SIG-M5 (cell line): ENCODE results near the gene STARD8.
"Not testable (repeated sequence)": the region's sequence is repeated elsewhere in the genome, so short reads cannot be mapped to it uniquely, and the experiment has no call there.

Experiments used
- DNase-seq: peaks from one replicate; lab custom pipeline; 2025; lab: John Stamatoyannopoulos, UW

The STARD8 gene

DNA sequence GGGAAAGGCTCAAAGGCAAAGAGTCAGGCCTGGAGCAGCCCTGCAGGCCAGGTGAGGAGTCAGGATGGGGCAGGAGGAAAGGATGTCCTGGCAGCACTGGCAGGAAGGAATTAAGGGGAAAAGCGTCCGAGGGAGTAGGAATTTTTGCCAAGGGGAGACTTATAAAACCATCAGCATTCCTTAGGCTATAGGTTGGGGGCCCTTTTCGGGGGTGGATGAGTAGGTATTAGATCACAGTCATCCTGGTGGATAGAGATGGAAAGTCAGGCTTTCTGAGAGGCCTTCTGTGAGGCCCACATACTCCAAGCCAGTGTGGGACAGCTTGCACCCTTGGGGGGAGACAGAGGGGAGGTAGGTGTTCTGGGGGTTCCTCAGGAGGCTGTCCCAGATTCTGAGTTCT lies 12.3 kb downstream of the STARD8 start:
- no peak for DNase-seq

DNA sequence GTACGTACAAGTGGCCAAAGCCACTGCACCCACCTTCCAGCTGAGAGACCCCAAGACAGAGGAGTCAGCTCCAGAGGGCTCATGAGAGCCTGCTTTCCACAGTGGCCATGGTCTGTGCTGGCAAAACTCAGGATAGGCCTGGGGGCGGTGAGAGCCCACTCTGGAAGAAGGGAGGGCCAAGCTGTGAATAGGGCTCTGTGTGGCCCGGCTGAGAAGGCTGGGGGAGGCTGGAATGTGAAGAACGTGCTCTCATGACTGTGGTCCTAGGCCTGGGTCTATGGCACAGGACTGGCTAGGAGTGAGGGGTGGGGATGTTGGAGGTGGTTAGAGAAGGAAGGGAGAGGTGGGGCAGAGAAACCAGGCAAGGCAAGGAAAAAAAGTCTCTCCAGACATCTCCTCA lies 13.3 kb downstream of the STARD8 start:
- DNase-seq: no peak

DNA sequence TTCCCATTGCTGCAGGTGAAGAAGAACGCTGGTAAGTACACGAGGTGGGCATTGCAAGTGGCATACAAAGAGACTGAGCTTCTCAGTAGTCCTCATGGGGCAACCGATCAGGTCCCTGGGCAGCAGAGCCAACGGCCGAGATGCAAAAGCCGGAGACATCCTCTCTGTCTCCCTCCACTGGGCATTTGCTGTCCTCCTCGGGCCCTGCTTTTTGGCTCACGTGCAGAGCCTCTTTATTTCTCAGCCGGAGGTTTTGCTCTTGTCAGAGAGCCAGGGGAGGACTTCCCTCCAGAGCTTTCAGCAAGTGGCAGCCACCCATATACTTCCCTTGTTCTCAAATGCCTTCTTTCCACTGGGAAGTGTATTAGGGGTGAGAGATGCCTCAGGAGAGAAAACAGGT lies 18.0 kb downstream of the STARD8 start:
- DNase-seq: no peak

DNA sequence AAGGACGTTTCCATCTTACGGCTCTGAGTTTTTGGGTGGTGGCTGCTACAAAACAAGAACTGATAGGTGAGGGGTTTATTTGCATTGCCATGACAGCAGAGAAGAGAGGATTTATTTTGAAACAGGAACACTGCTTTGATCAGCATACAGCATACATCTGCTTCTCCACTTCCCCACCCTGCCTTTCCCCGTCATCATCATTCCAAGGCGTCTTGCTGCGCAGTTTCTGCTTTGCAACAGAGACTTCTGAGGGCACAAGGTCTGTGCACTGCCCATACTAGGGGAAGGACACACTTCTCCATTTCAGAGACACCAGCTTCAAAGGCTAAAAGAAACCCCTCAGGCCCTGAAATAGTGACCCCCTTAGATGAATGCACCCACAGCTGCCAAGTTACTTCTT lies 19.1 kb downstream of the STARD8 start:
- no peak for DNase-seq

DNA sequence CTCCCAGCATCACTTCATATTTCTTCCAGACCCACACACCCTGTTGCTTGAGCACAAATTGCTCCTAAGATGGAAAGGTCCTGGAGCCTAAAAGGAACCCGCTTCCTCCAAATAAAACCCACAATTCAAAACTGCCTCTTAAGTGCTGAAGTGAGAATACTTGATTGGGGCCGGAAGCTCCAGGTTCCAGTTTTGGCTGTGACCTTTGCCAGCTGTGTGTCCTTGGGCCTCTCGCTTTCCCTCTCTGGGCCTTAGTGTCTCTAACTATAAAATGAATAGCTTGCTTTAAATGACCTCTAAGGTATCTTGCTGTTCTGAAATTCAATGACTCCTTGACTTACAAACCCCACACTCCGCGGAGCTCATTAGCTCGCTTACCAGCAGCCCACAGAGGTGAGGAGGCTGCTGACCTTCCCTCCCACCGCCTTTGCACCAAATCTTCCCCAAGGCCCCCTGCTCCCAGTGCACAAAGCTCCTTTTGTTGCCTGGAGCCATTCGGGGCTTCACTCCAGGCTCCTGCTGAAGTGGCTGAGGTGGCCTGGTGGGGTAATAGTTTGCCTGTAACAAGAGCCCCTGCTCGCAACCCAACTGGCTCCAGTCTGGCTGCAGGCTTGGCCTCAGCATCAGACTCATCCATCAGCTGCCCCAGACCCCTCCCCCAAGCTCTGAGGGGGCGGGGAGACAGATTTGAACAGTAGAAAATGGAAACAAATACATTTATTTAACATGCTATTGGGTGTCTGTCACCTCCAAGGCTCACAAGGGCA lies 21.8 kb downstream of the STARD8 start:
- DNase-seq: no peak

DNA sequence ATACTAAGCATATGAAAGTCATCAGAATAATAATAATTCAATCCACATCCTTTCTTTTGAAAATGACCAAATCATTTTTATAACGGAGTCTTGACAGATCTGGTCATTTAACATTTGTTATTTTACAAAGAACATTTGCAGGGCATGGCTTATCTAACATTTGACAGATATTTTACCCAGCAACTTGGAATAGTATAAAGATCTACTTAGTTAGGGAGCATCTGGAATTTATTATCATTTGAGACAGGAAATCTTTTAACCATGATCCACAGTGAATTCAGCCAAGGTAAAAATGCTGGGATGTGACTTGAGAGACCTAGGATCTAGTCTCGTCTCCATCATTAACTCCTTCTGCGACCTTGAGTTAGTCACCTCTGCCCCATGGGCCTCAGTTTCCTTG lies 22.4 kb downstream of the STARD8 start:
- no peak for DNase-seq

DNA sequence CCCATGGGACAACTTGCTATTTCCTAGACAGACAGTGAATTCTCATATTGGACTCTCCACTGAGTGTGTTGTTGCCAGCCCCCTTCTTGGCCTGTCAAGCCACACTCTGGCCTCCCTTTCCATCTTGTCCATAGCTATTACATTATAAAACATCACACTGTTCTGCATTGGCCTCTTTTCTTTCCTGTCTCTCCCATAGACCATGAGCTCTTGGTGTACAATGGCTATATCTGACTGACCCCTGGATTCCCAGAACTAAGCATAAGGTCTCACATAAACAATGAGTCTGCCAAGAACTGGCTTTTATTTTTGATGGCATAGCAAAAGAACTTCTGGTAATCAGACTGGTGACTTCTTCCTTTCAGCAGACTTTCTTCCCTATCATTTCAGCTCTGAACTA lies 23.8 kb downstream of the STARD8 start:
- DNase-seq: no peak

DNA sequence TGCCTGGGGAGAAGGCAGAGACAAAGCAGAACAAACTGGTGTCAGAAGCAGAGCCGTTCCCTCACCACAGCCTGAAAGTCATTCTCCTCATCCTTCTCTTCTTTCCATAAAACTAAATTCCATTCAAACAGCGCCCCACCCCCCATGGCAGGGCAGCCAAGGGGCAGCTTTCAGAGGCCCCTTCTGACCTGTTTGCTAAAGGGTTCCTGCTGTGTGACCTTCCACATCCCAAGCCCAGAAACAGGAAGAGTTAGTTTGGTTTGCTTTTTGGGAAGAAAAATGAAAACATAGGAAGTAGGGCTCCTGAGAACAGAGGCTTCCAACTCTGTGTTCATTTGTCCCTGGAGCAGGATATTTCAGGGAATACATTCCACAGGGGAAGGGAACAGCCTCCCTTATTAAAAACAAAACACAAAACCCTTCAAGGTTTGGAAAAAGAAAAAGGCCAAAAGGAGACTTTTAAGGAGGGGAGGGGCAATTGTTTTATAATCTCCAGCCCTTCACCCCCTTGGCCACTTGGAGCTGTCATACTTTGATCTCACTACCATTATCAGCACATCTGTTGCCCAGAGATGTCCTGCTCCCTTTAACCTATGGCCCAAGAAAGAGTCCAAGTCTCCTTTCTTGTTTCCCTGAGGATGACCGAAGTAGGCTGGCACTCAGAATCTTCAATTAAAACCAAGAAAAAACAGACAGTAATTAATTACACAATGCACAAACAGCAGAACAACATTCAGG lies 25.3 kb downstream of the STARD8 start:
- no peak for DNase-seq

DNA sequence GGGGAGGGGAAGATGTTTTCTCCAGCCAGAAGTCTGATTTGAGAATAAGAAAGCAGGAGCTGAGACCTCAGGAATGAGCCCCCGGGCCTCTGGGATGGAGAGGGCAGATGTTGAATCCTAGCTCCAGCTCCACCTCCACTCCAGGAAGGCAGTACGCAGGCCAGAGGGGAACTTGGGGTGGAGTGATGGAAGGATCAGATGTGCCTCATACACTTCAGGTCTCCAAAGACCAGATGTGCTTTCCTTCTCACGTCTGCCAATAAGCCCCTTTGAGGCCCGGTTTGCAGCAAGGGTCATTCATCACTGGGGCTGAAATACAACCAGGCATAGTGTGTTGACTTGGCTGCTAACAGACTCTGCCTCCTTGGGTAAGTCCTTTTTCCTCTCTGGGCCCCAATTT lies 28.1 kb downstream of the STARD8 start:
- no peak for DNase-seq

DNA sequence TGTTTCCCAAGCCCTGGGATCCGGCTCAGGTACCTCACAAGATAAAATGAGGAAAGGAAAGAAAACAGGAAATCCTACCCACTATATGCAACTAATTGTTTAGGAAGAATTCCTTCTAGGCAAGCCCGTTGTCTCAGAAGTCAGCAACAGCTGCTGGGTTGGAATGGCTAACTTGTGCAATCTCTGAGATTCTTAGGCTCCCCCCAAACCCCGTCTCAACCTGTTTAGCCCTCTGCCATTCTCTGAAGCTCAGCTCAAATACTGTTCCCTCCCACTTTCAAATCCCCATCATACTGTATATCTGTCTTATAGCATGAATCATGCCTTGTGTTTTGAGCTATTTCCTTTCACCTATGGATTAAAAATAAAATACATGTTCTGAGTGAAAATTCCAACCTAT lies 28.9 kb downstream of the STARD8 start:
- no peak for DNase-seq

DNA sequence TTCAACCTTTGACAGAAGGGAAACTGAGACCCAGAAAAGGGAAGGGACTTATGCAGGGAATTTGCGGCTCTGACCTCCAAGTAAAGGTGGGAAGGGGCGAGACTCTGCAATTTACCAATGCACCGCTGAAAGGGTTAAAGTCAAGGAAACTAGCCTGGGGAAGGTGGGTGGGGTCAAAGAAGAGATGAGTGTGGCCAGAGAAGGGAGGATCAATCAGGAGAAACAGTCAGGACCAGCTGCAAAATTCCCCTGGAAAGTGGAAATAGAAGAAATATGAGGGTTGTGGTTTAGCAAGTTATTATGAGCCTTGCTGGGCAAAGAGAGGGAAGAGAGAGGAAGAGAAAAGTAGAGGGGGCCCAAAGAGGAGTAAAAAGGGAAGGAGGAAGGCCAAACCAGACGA lies 30.5 kb downstream of the STARD8 start:
- no peak for DNase-seq

DNA sequence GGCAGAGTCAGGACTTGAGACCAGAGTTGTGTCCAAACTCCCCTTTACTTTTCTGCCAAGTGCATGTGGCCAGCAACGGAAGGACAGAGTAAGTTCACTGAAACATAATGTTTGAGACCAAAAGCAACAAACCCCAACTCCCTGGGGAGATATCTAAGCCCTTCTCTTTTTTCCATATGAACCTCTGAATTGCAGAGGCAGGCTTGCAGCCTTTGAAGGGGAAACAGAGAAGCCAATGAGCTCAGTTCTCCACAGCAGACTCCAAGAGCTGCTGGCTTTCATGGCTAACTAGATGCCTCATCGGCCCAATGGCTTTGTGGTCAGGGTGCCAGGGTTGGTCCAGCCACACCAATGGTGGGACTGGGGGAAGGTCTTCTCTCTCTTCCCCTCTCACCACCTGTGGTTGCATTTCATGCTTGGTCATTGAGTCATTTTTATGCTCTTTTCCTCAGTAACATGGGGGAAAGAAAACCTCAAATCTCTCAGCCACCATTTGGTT lies 34.0 kb downstream of the STARD8 start:
- DNase-seq: no peak

DNA sequence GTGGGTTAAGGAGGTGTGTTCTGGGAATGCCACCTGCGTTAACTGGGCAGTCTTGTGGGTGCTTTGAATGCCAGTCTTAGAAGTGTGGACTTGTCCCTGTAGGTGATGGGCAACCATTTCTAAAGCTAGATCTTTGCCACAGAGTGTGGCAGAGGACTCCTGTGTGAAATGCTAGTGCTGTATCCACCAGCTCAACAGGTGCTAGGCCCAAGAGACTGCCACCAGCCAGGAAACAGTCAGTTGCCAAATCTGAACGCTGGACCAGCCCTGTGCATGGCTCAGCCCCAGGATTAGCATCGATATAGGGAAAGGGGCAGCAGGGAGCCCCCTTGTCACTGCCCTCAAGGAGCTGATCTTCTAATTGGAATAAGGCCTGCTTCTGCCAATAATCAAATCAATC lies 35.3 kb downstream of the STARD8 start:
- no peak for DNase-seq

DNA sequence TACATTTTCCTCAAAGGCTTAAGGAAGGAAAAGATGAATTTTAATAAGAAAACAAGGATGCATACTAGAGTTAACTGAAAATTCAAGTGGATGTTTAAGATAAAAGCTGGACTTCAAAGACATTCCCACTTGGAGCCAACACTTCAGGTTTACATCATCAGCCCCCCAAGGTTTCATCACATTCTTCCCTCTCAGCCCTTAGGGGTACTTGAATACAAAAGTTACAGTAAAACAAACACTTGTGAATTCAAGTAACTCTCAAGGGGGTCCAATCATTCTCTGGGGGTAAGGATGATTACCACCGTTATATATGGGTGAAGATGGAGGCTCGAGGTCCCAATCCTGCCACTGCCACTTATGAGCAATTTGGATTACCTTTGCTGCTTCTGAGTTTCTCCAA lies 36.1 kb downstream of the STARD8 start:
- DNase-seq: no peak

DNA sequence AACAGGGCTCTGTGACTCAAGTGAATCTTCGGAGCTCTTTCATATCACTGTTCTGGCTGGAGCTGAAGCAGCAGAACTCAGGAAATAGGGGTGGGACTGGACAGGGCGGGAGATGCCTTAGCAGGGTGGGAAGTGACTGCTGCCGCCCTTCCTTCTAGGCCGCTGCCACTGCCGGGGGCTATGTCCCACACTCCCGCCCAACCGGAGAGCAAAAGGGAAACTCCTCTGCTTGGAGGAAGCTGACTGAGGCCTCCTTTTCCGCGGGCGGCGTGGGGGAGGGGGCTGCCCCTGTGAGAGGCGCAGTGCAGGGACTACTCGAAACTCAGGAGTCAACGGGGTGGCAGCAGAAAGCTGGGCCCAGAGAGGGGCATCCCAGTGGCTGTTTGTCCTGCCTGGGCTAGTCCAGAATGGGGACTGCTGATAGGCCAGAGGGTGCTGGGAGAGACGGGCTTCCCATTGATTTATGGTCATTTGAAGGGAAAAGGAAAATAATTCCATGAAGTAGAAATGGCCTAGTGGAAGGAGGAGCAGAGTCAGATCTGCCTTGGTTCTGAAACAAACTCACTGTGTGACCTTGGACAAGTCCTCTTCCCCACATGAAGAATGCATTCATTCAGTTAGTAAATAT lies 36.9 kb downstream of the STARD8 start:
- DNase-seq: no peak

DNA sequence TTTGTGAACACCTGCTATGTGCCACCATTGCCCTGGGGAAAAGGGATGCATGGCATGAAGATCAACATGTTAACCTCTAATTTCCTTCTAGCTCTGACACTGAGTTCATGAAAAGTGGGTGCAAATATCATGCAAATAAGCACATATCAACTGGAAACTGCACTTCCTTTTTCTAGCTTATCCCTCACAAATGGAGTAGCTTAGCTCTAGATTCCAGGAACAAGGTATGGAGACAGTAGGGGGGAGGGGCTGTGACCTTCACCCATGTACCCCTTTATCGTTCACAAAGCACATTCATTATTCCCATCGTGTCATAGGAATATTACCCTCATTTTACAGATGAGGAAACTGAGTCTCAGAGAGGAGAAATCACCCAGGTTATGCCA lies 37.4 kb downstream of the STARD8 start:
- no peak for DNase-seq

DNA sequence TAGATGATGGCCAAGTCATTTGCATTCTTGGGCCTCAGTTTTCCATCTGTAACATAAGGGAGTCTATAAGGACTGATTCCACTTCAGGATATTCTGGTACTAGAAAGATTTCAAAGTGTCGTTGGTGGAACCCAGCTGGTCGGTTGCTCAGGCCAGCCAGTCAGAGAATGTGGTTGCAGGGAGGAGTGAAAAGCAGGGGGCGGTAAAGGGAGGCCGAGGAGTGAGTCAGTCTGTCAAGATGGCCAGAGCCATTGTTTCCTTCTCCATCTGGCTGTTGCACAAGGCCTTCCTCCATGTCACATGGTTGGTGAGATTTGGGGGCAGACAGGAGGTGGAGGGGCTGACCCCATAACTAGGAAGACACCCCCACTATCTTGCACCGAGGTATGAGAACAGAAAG lies 38.2 kb downstream of the STARD8 start:
- DNase-seq: no peak

DNA sequence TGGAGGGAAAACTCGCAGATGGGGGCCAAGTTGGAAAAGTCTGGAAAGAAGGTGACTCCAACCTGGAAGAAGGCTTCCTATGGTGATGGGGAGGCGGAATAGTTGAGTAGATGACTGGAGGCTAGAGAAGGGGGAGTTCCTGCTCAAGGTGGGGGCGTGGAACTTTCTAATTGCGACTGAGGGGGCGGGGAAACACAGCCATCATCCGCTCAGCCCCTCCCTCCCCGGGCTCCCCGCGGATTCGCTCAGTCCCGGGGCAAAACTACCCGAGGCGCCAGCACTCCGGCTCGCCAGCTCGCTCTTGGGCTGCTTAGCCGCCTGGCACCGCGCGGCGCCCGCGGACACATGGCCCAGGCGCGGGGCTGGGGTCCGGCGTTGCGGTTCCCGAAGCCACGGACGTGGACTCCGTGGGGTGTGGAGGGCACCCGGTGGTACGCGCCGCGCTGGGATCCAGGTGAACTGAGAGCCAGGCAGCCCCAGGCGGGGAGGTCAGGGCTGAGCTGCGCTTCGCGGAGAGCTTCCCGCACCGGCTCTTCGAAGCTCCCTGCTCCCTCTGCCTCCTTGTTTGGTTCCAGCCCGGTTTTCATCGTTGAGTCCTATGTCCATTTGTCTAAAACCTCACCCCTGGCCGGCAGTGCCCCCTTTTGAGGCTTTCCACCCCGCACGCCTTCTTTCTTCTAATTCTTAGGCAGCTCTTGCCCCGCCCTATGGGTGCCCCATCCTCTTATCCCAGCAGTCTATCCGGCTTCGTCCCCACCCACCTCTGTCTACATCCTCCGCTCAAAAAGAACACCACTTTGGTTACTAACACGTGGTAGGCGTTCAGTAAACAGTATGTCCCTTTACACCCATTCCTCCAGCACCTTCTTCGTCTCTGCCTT lies 38.9 kb downstream of the STARD8 start:
- DNase-seq: no peak

DNA sequence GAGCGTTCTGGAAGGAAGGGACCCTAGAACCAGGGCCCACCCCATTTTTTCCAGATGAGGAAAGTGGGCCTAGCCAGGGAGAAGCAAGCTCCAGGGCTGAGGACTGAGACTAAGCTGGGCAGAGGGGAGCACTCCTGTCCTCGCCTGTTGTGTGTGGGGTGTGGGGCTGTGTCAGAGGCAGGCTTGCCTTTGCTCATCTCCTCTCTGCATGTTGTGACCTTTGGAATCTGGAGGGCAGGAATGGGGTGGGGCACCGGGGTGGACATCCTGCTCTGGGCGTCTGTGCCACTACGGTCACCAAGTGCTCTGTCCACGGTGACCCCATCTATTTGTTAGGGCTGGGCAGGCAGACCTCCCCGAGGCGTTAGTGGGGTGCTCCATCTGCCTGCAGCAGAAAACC lies 41.5 kb downstream of the STARD8 start:
- not testable (repeated sequence) for DNase-seq

DNA sequence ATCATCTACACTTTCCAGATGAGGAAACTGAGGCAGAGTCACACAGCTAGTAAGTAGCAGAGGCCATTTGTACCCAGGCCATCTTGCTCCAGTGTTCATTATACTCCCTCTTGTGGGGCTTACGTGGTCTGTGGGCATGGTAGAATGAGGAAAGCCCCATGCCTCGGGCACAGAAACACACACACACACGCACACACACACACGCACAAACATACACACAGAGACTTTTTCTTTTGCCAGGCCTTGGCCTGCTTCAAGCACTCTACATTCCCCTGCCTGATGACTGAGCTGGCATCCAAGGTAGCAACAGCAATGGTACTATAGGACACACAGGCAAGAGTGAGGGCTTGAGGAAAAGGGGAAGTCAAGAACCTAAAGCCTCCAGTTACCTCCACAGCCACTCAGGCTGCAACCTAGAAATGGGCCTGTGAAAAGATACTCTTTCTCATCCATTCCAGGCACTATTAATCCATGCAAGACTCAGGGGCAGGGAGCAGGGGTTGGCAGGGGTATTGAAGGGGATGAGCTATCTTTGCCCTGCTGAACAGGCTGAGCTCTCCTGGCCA lies 43.6 kb downstream of the STARD8 start:
- DNase-seq: no peak

DNA sequence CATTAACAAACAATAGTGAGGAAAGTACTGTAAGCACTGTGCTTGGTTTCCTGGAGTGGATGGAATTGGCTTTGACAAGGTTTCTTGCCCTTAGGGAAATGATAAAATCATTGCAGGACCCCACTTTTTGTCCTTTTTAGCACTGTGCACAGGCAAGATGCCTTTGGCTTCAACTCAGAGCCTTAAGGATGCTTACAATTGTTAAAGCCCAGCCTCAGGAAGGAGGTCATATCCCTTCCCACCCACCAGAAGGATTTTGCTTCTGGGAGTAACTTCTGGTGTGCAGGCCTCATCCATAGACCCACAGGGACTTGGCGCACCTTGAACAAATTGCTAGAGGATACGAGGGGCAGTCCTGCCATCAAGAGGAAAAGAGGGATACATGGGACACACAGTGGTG lies 44.5 kb downstream of the STARD8 start:
- DNase-seq: no peak

DNA sequence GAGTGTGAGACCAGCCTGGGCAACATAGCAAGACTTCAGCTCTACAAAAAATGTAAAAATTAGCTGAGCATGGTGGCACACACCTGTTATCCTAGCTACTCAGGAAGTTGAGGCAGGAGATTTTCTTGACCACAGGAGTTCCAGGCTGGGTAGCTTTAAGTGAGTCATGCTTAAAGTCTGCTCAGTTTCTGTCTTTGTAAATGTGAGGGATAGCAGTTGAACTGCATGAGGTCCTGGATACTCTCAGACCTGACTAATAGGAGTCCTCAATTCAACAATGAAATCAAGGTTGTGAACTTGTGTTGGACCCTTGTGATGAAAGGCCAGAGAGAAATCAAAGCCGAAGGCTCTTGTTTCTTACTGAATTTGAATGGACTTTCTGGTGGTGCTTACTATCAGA lies 45.2 kb downstream of the STARD8 start:
- no peak for DNase-seq
